Hepatocyte (in vitro differentiated cells): Measurements from ENCODE around the gene FBXO2. TPM values are rescaled to one million over a fixed set of nuclear protein-coding genes. Genes with fewer than 3 reads are reported as not detected.
A peak's percentile ranks its signal among the peaks of the same experiment; 100 is the strongest.

Experiments
- DNase-seq: peaks from one replicate; pipeline ENCODE4 v3.0.0-alpha.2; 2016; ENCODE audit warnings: low spot score
- H2AFZ ChIP-seq: fragments of 200-600 bp; sonication (generic); 2 replicates; pipeline ENCODE4 v1.6.0; 2016; ENCODE audit warnings: antibody characterized with exemption, mild to moderate bottlenecking
- H3K27ac ChIP-seq: fragments of 200-600 bp; sonication (generic); 2 replicates; pipeline ENCODE4 v1.5.1; 2016; ENCODE audit warnings: mild to moderate bottlenecking
- H3K27me3 ChIP-seq: fragments of 200-600 bp; sonication (generic); 2 replicates; pipeline ENCODE4 v1.6.1; 2016
- H3K36me3 ChIP-seq: fragments of 200-600 bp; sonication (generic); replicated peaks from 2 replicates; pipeline ENCODE4 v1.5.1; 2016; ENCODE audit warnings: low read depth; ENCODE audit not compliant: insufficient read depth
- H3K4me1 ChIP-seq: fragments of 200-600 bp; sonication (generic); 2 replicates; pipeline ENCODE4 v1.5.1; 2016; ENCODE audit warnings: mild to moderate bottlenecking, moderate library complexity; ENCODE audit not compliant: insufficient read depth
- H3K4me2 ChIP-seq: fragments of 200-600 bp; sonication (generic); 2 replicates; pipeline ENCODE4 v1.6.0; 2016
- H3K4me3 ChIP-seq: fragments of 200-600 bp; sonication (generic); 2 replicates; pipeline ENCODE4 v1.5.1; 2016; ENCODE audit warnings: mild to moderate bottlenecking
- H3K79me2 ChIP-seq: fragments of 200-600 bp; sonication (generic); 2 replicates; pipeline ENCODE4 v1.6.0; 2017; ENCODE audit warnings: mild to moderate bottlenecking
- H3K9me2 ChIP-seq: fragments of 200-600 bp; sonication (generic); replicated peaks from 2 replicates; pipeline ENCODE4 v1.6.0; 2017; ENCODE audit warnings: mild to moderate bottlenecking; ENCODE audit not compliant: insufficient read depth
- H3K9me3 ChIP-seq: fragments of 200-600 bp; sonication (generic); 2 replicates; pipeline ENCODE4 v1.5.1; 2016; ENCODE audit warnings: low read depth, mild to moderate bottlenecking
- H4K20me1 ChIP-seq: fragments of 200-600 bp; sonication (generic); 2 replicates; pipeline ENCODE4 v1.6.0; 2016; ENCODE audit warnings: mild to moderate bottlenecking; ENCODE audit not compliant: insufficient read depth, poor library complexity, severe bottlenecking
- CTCF ChIP-seq: fragments of 200-600 bp; sonication (generic); IDR thresholded peaks from 2 replicates; pipeline ENCODE4 v1.5.1; 2016; ENCODE audit warnings: antibody characterized with exemption, mild to moderate bottlenecking; ENCODE audit not compliant: poor library complexity
- EZH2 ChIP-seq: fragments of 200-600 bp; sonication (generic); IDR thresholded peaks from 2 replicates; pipeline ENCODE4 v1.6.1; 2016; ENCODE audit warnings: antibody characterized with exemption, mild to moderate bottlenecking, borderline replicate concordance
- EZH2phosphoT487 ChIP-seq: fragments of 200-600 bp; sonication (generic); IDR thresholded peaks from one replicate; pipeline ENCODE4 v1.6.1; 2018; ENCODE audit warnings: antibody characterized with exemption, mild to moderate bottlenecking, low read depth, moderate library complexity; ENCODE audit not compliant: unreplicated experiment, severe bottlenecking
- WGBS: methylation state at CpG from one replicate; pipeline ENCODE4 v1.1.6; 2016; ENCODE audit warnings: low lambda C conversion rate; ENCODE audit errors: missing lambda C conversion rate; 5-methylcytosine and 5-hydroxymethylcytosine counted together
- polyA plus RNA-seq: library from polyadenylated mRNA; unstranded; fragments of >200 nt; fragmentation: Nextera tagmentation; extraction: Ambion mirVana; gene quantifications from 2 replicates; pipeline ENCODE4 v1.2.1, GENCODE V29; 2016
- total RNA-seq: library from RNA; depleted of rRNA; stranded (reverse); fragments of >200 nt; gene quantifications from 2 replicates; pipeline ENCODE4 v1.2.3, GENCODE V29; 2014

FBXO2 gene
- total and polyA plus RNA-seq, 2 experiments from 2014 or later = 134 to 339 TPM

DNA sequence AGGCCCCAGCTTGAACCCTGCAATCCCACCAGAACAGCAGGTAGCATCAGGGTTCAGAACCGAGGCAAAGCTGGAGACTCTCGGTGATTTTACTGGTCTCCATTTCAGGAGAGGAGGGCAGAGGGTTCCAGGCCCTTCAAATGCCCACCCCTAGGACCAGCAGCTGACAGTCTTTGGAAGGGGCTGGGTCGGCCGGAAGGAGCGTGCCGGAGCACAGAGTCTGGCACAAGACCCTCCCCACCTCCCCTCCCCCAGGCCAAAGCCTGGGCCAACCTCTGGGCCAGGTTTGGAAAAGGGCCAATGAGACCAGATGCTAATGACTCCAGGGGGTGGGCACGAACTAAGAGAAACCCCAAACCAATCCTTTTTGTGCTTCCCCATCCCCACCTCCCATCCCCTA lies 6.9 kb downstream of the FBXO2 start:
- Histone ChIP-seq H3K79me2 (peaks cover 15% of the 10 kb centered on the region), H3K4me2 (no peak overlapping the region), H4K20me1 (no peaks in the 10 kb centered on the region), H3K9me2 (no peaks in the 10 kb centered on the region), H3K36me3 (no peaks in the 10 kb centered on the region), H3K4me1 (peaks cover 8% of the 10 kb centered on the region), H3K4me3 (no peak overlapping the region), H3K9me3 (no peaks in the 10 kb centered on the region), H3K27ac (no peak overlapping the region), H3K27me3 (no peaks in the 10 kb centered on the region), H2AFZ (no peak overlapping the region)
- TF ChIP-seq EZH2 = no peak
- no peak for TF ChIP-seq EZH2phosphoT487
- TF ChIP-seq CTCF = no peak
- DNase-seq = no peak
- 93% methylated on average over 7 of the region's 7 CpGs for WGBS

GRCh38 chr1:11646317-11646716 lies 7.9 kb downstream of the FBXO2 start:
- Histone ChIP-seq H4K20me1 (no peaks in the 10 kb centered on the region), H3K9me3 (no peaks in the 10 kb centered on the region), H3K36me3 (no peaks in the 10 kb centered on the region), H3K79me2 (peaks cover 5% of the 10 kb centered on the region), H3K27ac (no peak overlapping the region), H3K4me2 (no peak overlapping the region), H2AFZ (no peak overlapping the region), H3K4me1 (peaks cover 8% of the 10 kb centered on the region), H3K27me3 (no peaks in the 10 kb centered on the region), H3K4me3 (no peak overlapping the region), H3K9me2 (no peaks in the 10 kb centered on the region)
- TF ChIP-seq EZH2 (no peak), EZH2phosphoT487 (no peak), CTCF (no peak)
- WGBS = 86% methylated on average over 9 of the region's 9 CpGs
- no peak for DNase-seq

- Histone ChIP-seq H3K9me2 (no peaks in the 10 kb centered on the region), H3K9me3 (no peaks in the 10 kb centered on the region), H3K4me2 (no peak overlapping the region), H2AFZ (no peak overlapping the region), H4K20me1 (no peaks in the 10 kb centered on the region), H3K27me3 (no peaks in the 10 kb centered on the region), H3K4me3 (no peak overlapping the region), H3K36me3 (no peaks in the 10 kb centered on the region), H3K27ac (no peak overlapping the region), H3K79me2 (peaks cover under 1% of the 10 kb centered on the region), H3K4me1 (peaks cover 6% of the 10 kb centered on the region)
- peak; percentile 91 for DNase-seq
- TF ChIP-seq CTCF = peak; percentile 68
- no peak for TF ChIP-seq EZH2
- 36% methylated on average over 8 of the region's 8 CpGs for WGBS
Observed at GRCh38 chr1:11645670-11646265, 8.5 kb downstream of the FBXO2 start.

- Histone ChIP-seq H3K27me3 (no peaks in the 10 kb centered on the region), H3K27ac (no peak overlapping the region), H3K4me1 (peaks cover 1% of the 10 kb centered on the region), H3K4me2 (no peak overlapping the region), H3K9me2 (no peaks in the 10 kb centered on the region), H4K20me1 (no peaks in the 10 kb centered on the region), H3K4me3 (no peak overlapping the region), H3K79me2 (no peaks in the 10 kb centered on the region), H3K9me3 (no peaks in the 10 kb centered on the region), H3K36me3 (no peaks in the 10 kb centered on the region), H2AFZ (no peak overlapping the region)
- WGBS = 91% methylated on average over 5 of the region's 5 CpGs
- DNase-seq = no peak
- no peak for TF ChIP-seq CTCF
- no peak for TF ChIP-seq EZH2
- TF ChIP-seq EZH2phosphoT487 = no peak
Observed at GRCh38 chr1:11645270-11645669, 9.0 kb downstream of the FBXO2 start.
